Vein endothelial cell (primary cell): ENCODE results near the gene C5AR1. TPM values are rescaled to one million over a fixed set of nuclear protein-coding genes. Genes with fewer than 3 reads are reported as not detected.

Experiments used
- total RNA-seq: library from RNA; depleted of rRNA; stranded (reverse); fragments of >200 nt; gene quantifications from 2 replicates; pipeline ENCODE4 v1.2.3, GENCODE V29; 2012

The C5AR1 gene
- not detected in 2 replicates for total RNA-seq

DNA sequence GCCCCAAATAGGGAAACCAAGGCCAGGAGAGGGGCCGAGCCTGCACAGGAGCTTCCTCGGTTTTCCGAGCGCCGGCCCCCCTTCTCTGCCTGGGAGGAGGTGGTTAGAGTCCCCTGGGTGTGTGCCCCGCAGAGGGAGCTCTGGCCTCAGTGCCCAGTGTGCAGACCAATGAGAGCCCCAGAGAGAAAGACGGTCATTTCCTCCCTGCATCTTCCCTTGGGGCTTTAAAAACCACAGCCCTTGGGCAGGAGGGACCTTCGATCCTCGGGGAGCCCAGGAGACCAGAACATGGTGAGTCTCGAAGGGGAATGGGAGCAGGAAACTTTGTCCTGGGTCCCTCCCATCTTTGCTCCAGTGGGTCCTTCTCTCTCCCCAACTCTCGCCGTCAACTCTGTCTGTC lies at the start of gene C5AR1:
Gene C5AR1, plus strand, starts transcription at position 254 of the 400 bp plus-strand sequence. Its CDS starts 35 bp downstream, at position 289.

DNA sequence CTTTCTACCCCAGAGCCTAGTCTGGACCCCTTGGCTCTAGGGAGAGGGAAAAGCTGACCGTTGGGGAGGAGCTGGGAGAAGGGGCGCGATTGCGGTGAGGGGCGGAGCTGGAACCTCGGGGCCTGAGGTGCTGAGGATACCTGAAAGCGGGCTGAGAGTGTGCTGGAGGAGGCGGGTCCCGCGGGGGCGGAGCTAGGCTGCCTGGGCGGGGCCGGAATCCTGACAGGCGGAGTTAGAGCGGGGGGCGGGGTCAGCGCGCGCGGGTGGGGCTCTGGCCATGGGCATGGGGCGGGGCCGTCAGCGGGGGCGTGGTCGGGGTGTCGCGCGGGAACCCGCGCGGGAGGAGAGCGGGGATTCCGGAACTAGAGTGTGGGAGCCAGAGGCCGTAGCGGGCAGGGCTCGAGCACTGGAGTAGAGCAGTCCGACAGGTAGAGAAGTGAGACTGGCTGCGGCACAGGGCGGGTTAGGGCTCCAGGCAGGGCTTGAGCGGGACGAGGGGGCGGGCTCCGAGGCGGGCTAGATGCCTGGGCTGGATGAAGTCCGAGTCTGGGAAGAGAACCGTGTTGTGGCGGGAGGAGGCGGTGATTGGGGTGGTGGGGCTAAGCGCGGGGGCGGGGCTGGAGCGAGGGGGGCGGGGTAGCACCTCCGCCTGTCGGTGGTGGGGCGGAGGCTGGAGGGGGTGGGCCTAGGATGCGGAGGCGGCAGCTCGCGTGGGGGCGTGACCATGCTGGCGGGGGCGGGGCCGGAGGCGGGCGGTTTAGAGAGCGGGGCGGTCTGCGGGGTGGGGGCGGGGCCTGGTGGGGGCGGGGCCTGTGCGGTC lies 35.4 kb upstream of the C5AR1 start, which contains the start of gene INAFM1:
Gene INAFM1, plus strand, starts transcription at position 815 of the 820 bp plus-strand sequence. CDS start 35 bp downstream, outside the sequence.

DNA sequence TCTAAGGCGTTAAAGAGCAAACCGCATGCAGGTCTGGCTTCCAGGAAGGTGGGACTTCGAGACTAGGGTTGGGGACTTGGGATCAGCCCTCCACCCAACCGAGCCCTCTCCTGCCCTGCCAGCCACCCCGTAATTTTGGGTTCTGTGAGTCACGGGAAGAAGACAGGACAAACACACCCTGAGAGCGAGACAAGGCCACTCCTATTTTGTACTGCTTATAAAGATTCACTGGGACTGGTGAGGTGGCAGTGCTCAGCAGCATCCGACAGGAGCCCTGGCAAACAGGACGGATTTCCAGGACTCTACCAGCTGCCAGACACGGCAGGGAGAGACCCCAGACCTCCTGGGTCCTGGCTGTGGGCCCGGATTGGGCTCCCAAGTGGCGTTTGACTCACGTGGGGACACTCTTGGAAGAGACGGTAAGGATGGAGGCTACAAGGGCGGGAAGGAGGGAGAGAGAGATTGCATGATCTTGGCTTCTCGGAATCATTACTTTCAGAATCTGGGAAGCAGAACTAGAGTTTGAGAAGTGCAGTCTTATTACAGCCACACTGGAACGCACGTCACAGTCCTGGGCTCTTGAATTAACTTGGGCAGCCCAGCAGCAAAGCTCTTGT lies 22.4 kb downstream of the C5AR1 start, which contains the start of gene C5AR2:
Gene C5AR2, plus strand, starts transcription at position 245 of the 617 bp plus-strand sequence. CDS start 8,625 bp downstream, outside the sequence.

DNA sequence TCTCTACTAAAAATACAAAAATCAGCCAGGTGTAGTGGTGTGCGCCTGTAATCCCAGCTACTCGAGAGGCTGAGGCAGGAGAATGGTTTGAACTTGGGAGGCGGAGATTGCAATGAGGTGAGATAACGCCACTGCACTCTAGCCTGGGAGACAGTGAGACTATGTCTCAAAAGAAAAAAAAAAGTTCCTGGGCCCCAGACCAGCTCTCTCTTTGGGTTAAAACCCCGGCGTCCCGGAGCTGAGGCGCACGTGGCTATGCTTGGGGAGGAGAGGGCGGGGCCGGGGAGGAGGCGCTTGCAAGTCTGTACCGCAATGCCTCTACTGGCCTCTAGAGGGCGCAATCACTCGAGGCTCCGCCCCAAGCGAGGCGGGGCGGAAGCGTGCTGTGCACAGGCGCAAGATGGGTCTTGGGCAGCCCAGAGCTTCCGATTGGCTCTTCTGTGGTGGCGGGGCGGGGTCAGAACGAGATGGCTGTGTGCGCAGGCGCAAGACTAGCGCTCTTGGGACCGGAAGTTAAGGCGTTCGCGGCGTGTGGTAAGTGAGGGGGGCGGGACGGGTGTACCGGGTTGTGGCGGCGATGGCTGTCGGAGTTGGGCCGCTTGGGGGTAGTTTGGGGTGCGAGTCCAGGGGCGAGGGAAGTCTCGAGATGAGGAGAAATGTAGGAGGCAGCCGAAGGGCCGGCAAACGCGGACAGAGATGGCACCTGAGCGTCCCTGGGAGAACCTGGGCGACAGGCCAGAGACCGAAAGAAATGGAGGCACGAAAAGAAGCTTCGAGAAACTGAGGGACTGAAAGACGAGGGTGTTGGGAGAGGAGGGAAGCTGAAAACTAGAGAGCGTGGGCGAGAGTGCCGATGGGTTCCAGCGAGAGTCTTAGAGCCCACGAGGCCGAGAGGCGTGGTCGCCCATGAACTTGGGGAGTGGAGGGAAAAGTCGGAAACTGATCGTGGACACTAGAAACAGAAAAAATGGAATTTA lies 39.4 kb downstream of the C5AR1 start, which contains the start of gene DHX34:
Gene DHX34, plus strand, starts transcription at position 497 of the 977 bp plus-strand sequence. CDS start 3,716 bp downstream, outside the sequence.

Other genes starting within 250 kb of the C5AR1 start
- 26.8 and 27.9 TPM in 2 replicates for gene ZC3H4, start 196.1 kb upstream of the C5AR1 start, total RNA-seq
- 153 and 194 TPM in 2 replicates for gene SAE1, start 179.0 kb upstream of the C5AR1 start, total RNA-seq
- gene BBC3, start 78.7 kb upstream of the C5AR1 start, total RNA-seq: 16.8 and 33.0 TPM in 2 replicates
- 4.5 and 5.6 TPM in 2 replicates for gene CCDC9, start 53.3 kb upstream of the C5AR1 start, total RNA-seq
- gene INAFM1, start 35.0 kb upstream of the C5AR1 start, total RNA-seq: 0.48 and 0.65 TPM in 2 replicates
- not detected in 2 replicates for gene C5AR2, start 22.3 kb downstream of the C5AR1 start, total RNA-seq
- gene DHX34, start 39.5 kb downstream of the C5AR1 start, total RNA-seq: 13.7 and 16.7 TPM in 2 replicates
- 0.29 TPM in 1 of 2 replicates, not detected in the other for gene MEIS3, start 109.7 kb downstream of the C5AR1 start, total RNA-seq
- gene SLC8A2, start 162.0 kb downstream of the C5AR1 start, total RNA-seq: not detected in 2 replicates
- 4.3 and 5.6 TPM in 2 replicates for gene KPTN, start 174.4 kb downstream of the C5AR1 start, total RNA-seq
- 82.6 and 92.5 TPM in 2 replicates for gene NAPA, start 205.2 kb downstream of the C5AR1 start, total RNA-seq